HG02943 (cell line): ENCODE data around the gene ANKRD34A.

Experiments used
- ATAC-seq: cut with Tn5 transposase; IDR thresholded peaks from one replicate; pipeline ENCODE4 v1.9.1; 2021; ENCODE audit warnings: mild to moderate bottlenecking, low read depth, moderate library complexity; ENCODE audit not compliant: unreplicated experiment

Gene ANKRD34A

DNA sequence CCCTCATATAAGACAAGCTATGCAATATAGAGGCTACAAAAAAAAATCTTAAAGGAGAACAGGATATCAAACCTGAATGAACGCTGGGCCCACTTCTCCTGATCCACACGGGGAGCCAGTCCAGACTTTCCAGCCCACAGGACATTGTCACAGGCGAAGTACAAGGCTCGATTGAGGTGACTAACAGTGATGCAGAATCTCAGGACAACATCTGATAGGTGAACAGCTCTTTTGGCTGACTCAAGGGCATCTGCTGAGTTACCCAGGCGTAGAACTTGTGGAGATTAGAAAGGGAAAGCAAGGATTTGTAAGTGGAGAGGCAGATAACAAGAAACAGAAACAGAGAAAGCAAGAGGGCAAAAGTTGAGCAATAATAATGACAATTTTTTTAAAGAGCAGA, 47.6 kb downstream of the ANKRD34A start:
- ATAC-seq, result no peak

DNA sequence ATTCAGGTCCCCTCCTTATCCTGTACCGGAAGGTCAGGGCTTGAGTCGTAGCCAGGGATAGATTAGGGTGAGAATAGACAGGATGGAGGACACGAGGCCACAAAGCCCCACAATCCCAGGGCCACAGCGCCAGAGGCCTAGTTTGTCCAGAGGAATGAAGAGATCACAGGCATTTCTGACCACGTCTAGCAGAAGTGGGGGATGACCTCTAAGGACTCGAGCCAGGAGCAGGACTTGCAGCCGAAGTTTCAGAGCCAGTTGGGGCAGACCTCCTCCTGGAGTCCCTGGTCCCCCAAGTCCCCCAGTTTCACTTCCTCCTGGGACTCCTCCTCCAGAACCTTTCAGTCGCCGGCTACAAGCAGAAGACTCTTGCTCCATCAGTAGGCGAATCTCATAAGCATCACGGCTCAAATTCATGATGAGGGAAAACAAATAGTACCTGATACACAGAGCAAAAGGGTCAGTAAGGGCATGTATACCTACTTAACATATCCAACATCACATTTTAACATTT, 52.2 kb downstream of the ANKRD34A start:
- no peak for ATAC-seq
